Stimulated activated CD4-positive, alpha-beta T cell treated with anti-CD3 and anti-CD28 coated beads, Interleukin-12 subunit alpha, Interleukin-12 subunit beta, amount 100 ng/mL, for 48 hours (primary cell): Measurements from ENCODE around the gene BID.
A peak's percentile ranks its signal among the peaks of the same experiment; 100 is the strongest.
"Not testable (repeated sequence)": the region's sequence is repeated elsewhere in the genome, so short reads cannot be mapped to it uniquely, and the experiment has no call there.

Experiments used
- DNase-seq, 3 donors: peaks; one replicate each; pipeline ENCODE4 v3.0.0-alpha.2; 2020; ENCODE audit warnings: low read depth in 2 of 3, low spot score in 1 of 3

Gene BID

GRCh38 chr22:17770180-17771077 lies 3.8 kb downstream of the BID start:
- DNase-seq: no peak

GRCh38 chr22:17769716-17770082 lies 4.6 kb downstream of the BID start:
- no peak for DNase-seq

GRCh38 chr22:17769013-17769715 lies 5.1 kb downstream of the BID start:
- DNase-seq: no peak

GRCh38 chr22:17767233-17768065 lies 6.8 kb downstream of the BID start:
- peak; percentile 49 to 64 (median 59) for DNase-seq

GRCh38 chr22:17764852-17765251 lies 9.4 kb downstream of the BID start:
- not testable (repeated sequence) for DNase-seq

- DNase-seq: no peak
Measured at GRCh38 chr22:17764036-17764435, 10.2 kb downstream of the BID start.

- DNase-seq: not testable (repeated sequence)
Measured at GRCh38 chr22:17763442-17763841, 10.8 kb downstream of the BID start.

- DNase-seq: no peak
Measured at GRCh38 chr22:17761138-17761488, 13.2 kb downstream of the BID start.

GRCh38 chr22:17754233-17754925 lies 19.9 kb downstream of the BID start:
- peak in 1 of 3 donors; percentile 23 for DNase-seq

- no peak for DNase-seq
Measured at GRCh38 chr22:17753401-17753989, 20.8 kb downstream of the BID start.

- no peak for DNase-seq
Measured at GRCh38 chr22:17751596-17751995, 22.7 kb downstream of the BID start.

GRCh38 chr22:17749605-17750395 lies 24.5 kb downstream of the BID start:
- DNase-seq: no peak

- DNase-seq: no peak
Measured at GRCh38 chr22:17748555-17749353, 25.5 kb downstream of the BID start.

GRCh38 chr22:17746916-17747315 lies 27.4 kb downstream of the BID start:
- DNase-seq: no peak

GRCh38 chr22:17744430-17744829 lies 29.8 kb downstream of the BID start:
- DNase-seq: no peak

GRCh38 chr22:17743661-17744411 lies 30.4 kb downstream of the BID start:
- DNase-seq: no peak

GRCh38 chr22:17742527-17742902 lies 31.8 kb downstream of the BID start:
- DNase-seq: peak; percentile 54 to 67 (median 62)

GRCh38 chr22:17741866-17742526 lies 32.3 kb downstream of the BID start:
- DNase-seq: no peak
